Calu3 (cell line): ENCODE data around the gene TAF11. TPM values are rescaled to one million over a fixed set of nuclear protein-coding genes. Genes with fewer than 3 reads are reported as not detected.

Experiments
- BruUV-seq: library from RNA; stranded (reverse); fragments of 400-500 nt; replicated peaks from 2 replicates; lab custom pipeline; 2021; lab: Mats Ljungman, UMichigan
- CTCF ChIA-PET: fragments of 300-600 bp; sonication (Branson Sonifier 250); formaldehyde crosslinking; loops from one replicate; lab custom pipeline; 2022; ENCODE audit warnings: antibody characterized with exemption; lab: Charles Lee
- DNase-seq: peaks from one replicate; pipeline ENCODE4 v3.0.0; 2022
- H3K27ac Mint-ChIP-seq: one replicate; pipeline ENCODE4 v1.8.0; 2022; ENCODE audit warnings: mixed read lengths; ENCODE audit not compliant: unreplicated experiment
- H3K27me3 Mint-ChIP-seq: one replicate; pipeline ENCODE4 v1.8.0; 2022; ENCODE audit warnings: mixed read lengths; ENCODE audit not compliant: unreplicated experiment
- H3K36me3 Mint-ChIP-seq: one replicate; pipeline ENCODE4 v1.8.0; 2022; ENCODE audit warnings: mild to moderate bottlenecking, moderate library complexity, mixed read lengths; ENCODE audit not compliant: insufficient read depth, unreplicated experiment
- H3K4me1 Mint-ChIP-seq: one replicate; pipeline ENCODE4 v1.8.0; 2022; ENCODE audit warnings: mild to moderate bottlenecking, low read depth, mixed read lengths; ENCODE audit not compliant: unreplicated experiment
- H3K4me3 Mint-ChIP-seq: one replicate; pipeline ENCODE4 v1.8.0; 2022; ENCODE audit warnings: mild to moderate bottlenecking, low read depth, moderate library complexity, mixed read lengths; ENCODE audit not compliant: unreplicated experiment
- H3K9me3 Mint-ChIP-seq: one replicate; pipeline ENCODE4 v1.8.0; 2022; ENCODE audit warnings: low read depth, mixed read lengths; ENCODE audit not compliant: unreplicated experiment
- CTCF ChIP-seq: fragments of 200-600 bp; IDR thresholded peaks from one replicate; pipeline ENCODE4 v1.8.0; 2022; ENCODE audit warnings: antibody characterized with exemption; ENCODE audit not compliant: unreplicated experiment
- intact Hi-C: fragments of 100-400 bp; cut with micrococcal nuclease; formaldehyde crosslinking; loops from one replicate; pipeline ENCODE4 v1.10.0; 2022; ENCODE audit not compliant: unreplicated experiment
- total RNA-seq: library from RNA; stranded (reverse); gene quantifications from 2 replicates; pipeline ENCODE4 v1.2.3, GENCODE V29; 2022

TAF11 gene
- total RNA-seq, 1 experiment from 2014 or later = 44.3 TPM

DNA sequence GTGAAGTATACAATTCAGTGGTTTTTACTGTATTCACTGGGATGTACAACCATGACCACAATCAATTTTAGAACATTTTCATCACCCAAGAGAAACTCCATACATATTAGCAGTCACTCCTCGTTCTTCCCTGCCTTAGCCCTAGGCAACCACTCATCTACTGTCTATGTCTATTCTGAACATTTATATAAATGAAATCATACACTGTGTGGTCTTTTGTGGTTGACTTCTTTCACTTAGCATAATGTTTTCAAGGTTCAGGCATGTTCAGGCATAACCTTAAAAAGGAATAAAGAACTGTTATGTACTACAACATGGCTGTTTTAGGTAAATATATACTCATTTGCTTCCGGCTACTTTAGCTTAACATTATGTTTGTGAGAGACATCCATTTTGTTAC, 58.7 kb downstream of the TAF11 start:
- DNase-seq = no peak
- H3K36me3 Mint-ChIP-seq = peaks cover 37% of the 10 kb centered on the region
- intact Hi-C loops = no loop called here
- no peak for TF ChIP-seq CTCF
- H3K27me3 Mint-ChIP-seq = no peaks in the 10 kb centered on the region
- H3K4me3 Mint-ChIP-seq = no peak overlapping the region
- H3K4me1 Mint-ChIP-seq = no peaks in the 10 kb centered on the region
- H3K27ac Mint-ChIP-seq = no peak overlapping the region
- no peaks in the 10 kb centered on the region for H3K9me3 Mint-ChIP-seq
- no TSS peak for BruUV-seq
- CTCF ChIA-PET = no interaction called here

Other genes starting within 250 kb of the TAF11 start
- 137 and 145 TPM in 2 replicates for gene ILRUN, start 191.3 kb downstream of the TAF11 start, total RNA-seq
- gene SNRPC, start 130.5 kb downstream of the TAF11 start, total RNA-seq = 221 and 231 TPM in 2 replicates
- gene BLTP3A, start 96.0 kb downstream of the TAF11 start, total RNA-seq = 33.4 and 34.8 TPM in 2 replicates
- gene ANKS1A, start 1.2 kb upstream of the TAF11 start, total RNA-seq = 60.3 and 67.3 TPM in 2 replicates